DMS114 treated with DMSO at 0.1 percent for 48 hours (cell line): ENCODE data around the gene CPNE5.
"Not testable (repeated sequence)": the region's sequence is repeated elsewhere in the genome, so short reads cannot be mapped to it uniquely, and the experiment has no call there.

Source experiments
- DNase-seq: peaks from one replicate; lab custom pipeline; 2025; ENCODE audit not compliant: unreplicated experiment; lab: John Stamatoyannopoulos, UW

The CPNE5 gene

GRCh38 chr6:36817176-36817817 is 21.9 kb downstream of the CPNE5 start:
- DNase-seq, result no peak

- no peak for DNase-seq
These were observed 23.1 kb downstream of the CPNE5 start for GRCh38 chr6:36815962-36816735.

GRCh38 chr6:36814249-36814648 is 25.0 kb downstream of the CPNE5 start:
- no peak for DNase-seq

- DNase-seq, result no peak
These were observed 25.7 kb downstream of the CPNE5 start for GRCh38 chr6:36813526-36813925.

- not testable (repeated sequence) for DNase-seq
These were observed 26.2 kb downstream of the CPNE5 start for GRCh38 chr6:36813047-36813446.

GRCh38 chr6:36809941-36810803 is 29.1 kb downstream of the CPNE5 start:
- no peak for DNase-seq

GRCh38 chr6:36809156-36809555 is 30.1 kb downstream of the CPNE5 start:
- no peak for DNase-seq

GRCh38 chr6:36808634-36809033 is 30.6 kb downstream of the CPNE5 start:
- DNase-seq, result no peak

- no peak for DNase-seq
These were observed 31.5 kb downstream of the CPNE5 start for GRCh38 chr6:36807750-36808149.

GRCh38 chr6:36807143-36807542 is 32.1 kb downstream of the CPNE5 start:
- DNase-seq, result no peak

- no peak for DNase-seq
These were observed 33.3 kb downstream of the CPNE5 start for GRCh38 chr6:36805917-36806316.

- no peak for DNase-seq
These were observed 34.0 kb downstream of the CPNE5 start for GRCh38 chr6:36805096-36805797.

GRCh38 chr6:36804563-36804962 is 34.7 kb downstream of the CPNE5 start:
- no peak for DNase-seq

- no peak for DNase-seq
These were observed 35.3 kb downstream of the CPNE5 start for GRCh38 chr6:36803908-36804307.

GRCh38 chr6:36803482-36803881 is 35.8 kb downstream of the CPNE5 start:
- no peak for DNase-seq

GRCh38 chr6:36800223-36801076 is 38.8 kb downstream of the CPNE5 start:
- no peak for DNase-seq

GRCh38 chr6:36798852-36799251 is 40.4 kb downstream of the CPNE5 start:
- no peak for DNase-seq

GRCh38 chr6:36797653-36798052 is 41.6 kb downstream of the CPNE5 start:
- DNase-seq, result no peak

- no peak for DNase-seq
These were observed 42.2 kb downstream of the CPNE5 start for GRCh38 chr6:36797055-36797454.

- no peak for DNase-seq
These were observed 44.6 kb downstream of the CPNE5 start for GRCh38 chr6:36794713-36795065.
